Brain microvascular endothelial cell (primary cell): ENCODE measurements around the gene TMED3.

Source experiments
- DNase-seq: peaks from one replicate; pipeline ENCODE4 v3.0.0-alpha.2; 2020
- H3K27ac ChIP-seq: fragments of 250-450 bp; sonication (Bioruptor Pico); 2 replicates; pipeline ENCODE4 v1.5.1; 2020; ENCODE audit warnings: mild to moderate bottlenecking, moderate library complexity
- H3K27me3 ChIP-seq: fragments of 250-450 bp; sonication (Bioruptor Pico); replicated peaks from 2 replicates; pipeline ENCODE4 v1.5.1; 2020; ENCODE audit warnings: mild to moderate bottlenecking
- H3K36me3 ChIP-seq: fragments of 250-450 bp; sonication (Bioruptor Pico); replicated peaks from 2 replicates; pipeline ENCODE4 v1.5.1; 2020; ENCODE audit warnings: mild to moderate bottlenecking
- H3K4me3 ChIP-seq: 2 replicates; pipeline ENCODE4 v1.5.1; 2011; ENCODE audit warnings: low read depth, mild to moderate bottlenecking, control low read depth, low read length, moderate library complexity
- CTCF ChIP-seq: IDR thresholded peaks from 2 replicates; pipeline ENCODE4 v1.5.1; 2011; ENCODE audit warnings: low read depth, mild to moderate bottlenecking, moderate library complexity, low read length, control low read depth, inconsistent platforms; ENCODE audit errors: missing control alignments
- in situ Hi-C: cut with HindIII; loops from 2 replicates; pipeline ENCODE4 v1.10.0; 2017; ENCODE audit warnings: low sequenced_read_pairs, low pct_ligation_motif_present

TMED3 gene

GRCh38 chr15:79340315-79340602 is 29.3 kb downstream of the TMED3 start:
- Histone ChIP-seq H3K27ac (no peak overlapping the region), H3K4me3 (no peak overlapping the region), H3K27me3 (no peaks in the 10 kb centered on the region), H3K36me3 (no peaks in the 10 kb centered on the region)
- no peak for TF ChIP-seq CTCF
- DNase-seq, result no peak
- in situ Hi-C loops, result no loop called here

DNA sequence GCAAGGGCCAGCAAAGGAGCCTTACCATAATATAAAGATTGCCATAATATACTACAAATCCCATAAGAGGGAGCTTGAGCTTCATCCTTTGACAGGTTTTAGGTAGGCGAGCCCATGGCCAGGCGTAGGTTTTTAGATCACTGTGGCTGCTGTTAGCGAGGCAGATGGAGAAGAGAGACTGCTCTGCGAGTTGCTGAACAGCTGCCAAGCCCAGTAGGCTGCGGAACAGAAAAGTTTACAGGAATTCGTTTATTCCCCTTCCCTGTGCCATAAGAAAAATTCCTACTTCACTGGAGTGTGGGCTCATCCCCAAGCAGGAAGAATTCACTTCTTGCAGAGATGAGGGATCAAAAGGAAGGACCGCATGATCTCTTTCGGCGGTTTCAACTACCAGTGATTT is 30.5 kb downstream of the TMED3 start:
- no peak for TF ChIP-seq CTCF
- no peaks in the 10 kb centered on the region for H3K36me3 ChIP-seq
- no peaks in the 10 kb centered on the region for H3K27me3 ChIP-seq
- no peak overlapping the region for H3K4me3 ChIP-seq
- DNase-seq, result no peak
- no peak overlapping the region for H3K27ac ChIP-seq
- in situ Hi-C loops, result no loop called here

- H3K36me3 ChIP-seq, result no peaks in the 10 kb centered on the region
- no peak overlapping the region for H3K4me3 ChIP-seq
- H3K27me3 ChIP-seq, result no peaks in the 10 kb centered on the region
- H3K27ac ChIP-seq, result no peak overlapping the region
- DNase-seq, result no peak
- in situ Hi-C loops, result no loop called here
- no peak for TF ChIP-seq CTCF
Observed at GRCh38 chr15:79349525-79349924, 38.6 kb downstream of the TMED3 start.

DNA sequence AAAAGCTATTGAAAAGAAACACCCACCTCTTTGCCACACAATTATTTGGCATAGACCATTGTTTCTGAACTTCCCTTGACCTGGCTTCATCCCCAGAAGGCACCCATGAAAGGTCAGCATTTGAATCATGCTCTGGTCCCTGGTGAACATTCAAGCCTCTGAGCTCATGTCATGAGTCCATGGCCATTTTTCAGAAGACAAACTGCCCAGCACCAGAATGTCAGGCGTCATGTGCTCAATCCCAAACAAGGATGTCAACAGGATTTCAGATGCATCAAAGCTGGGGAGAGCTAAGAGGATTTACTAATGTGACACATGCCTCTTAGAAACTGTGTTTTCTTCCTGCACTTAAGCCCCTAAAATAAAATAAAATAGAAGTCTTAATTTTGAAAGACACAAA is 41.3 kb downstream of the TMED3 start:
- H3K36me3 ChIP-seq, result no peaks in the 10 kb centered on the region
- no peak for TF ChIP-seq CTCF
- in situ Hi-C loops, result no loop called here
- no peak overlapping the region for H3K4me3 ChIP-seq
- no peaks in the 10 kb centered on the region for H3K27me3 ChIP-seq
- no peak overlapping the region for H3K27ac ChIP-seq
- no peak for DNase-seq

DNA sequence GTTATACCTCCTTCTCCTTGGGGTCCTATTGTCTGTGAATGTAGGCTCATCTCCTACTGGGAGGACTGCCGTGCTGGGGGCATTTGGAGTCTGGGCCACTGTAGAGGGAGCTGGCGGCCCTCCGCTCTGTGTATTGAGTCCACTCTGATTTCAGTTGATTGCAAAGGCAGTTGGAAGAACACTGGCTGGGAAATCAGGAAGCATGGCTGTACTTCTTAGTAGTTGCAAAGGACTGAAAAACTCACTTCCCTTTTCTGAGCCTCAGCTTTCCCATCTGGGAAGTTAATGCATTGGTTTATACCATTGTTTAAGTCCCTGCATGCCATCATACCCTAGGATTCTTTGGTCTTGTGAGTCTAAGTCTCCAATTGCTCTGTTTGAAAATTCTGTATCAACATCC is 46.7 kb downstream of the TMED3 start:
- in situ Hi-C loops, result no loop called here
- Histone ChIP-seq H3K36me3 (no peaks in the 10 kb centered on the region), H3K27ac (no peak overlapping the region), H3K27me3 (no peaks in the 10 kb centered on the region), H3K4me3 (no peak overlapping the region)
- no peak for DNase-seq
- TF ChIP-seq CTCF, result no peak

DNA sequence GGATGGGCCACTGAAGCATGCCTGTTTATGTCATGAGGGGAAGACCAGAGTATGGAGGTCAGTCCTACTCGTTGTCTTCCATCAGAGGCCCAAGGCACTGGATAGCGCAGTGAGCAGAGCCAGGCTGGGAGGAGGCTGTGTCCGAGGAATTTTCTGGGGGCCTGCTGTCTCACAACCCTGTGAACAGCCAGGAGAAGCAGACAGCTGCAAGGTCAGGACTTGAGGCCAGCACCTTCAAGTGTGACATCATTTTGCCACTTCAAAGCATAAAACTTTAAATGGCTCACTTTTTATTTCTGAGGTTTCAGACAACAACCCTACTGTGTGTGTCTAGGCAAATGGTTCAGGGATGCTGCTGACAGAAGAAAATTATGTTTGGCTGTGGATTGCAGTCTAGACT is 47.2 kb downstream of the TMED3 start:
- Histone ChIP-seq H3K27ac (no peak overlapping the region), H3K27me3 (no peaks in the 10 kb centered on the region), H3K4me3 (no peak overlapping the region), H3K36me3 (no peaks in the 10 kb centered on the region)
- in situ Hi-C loops, result no loop called here
- DNase-seq, result no peak
- TF ChIP-seq CTCF, result no peak
